HG03565 (cell line): Measurements from ENCODE around the gene TXLNB.

Experiments
- ATAC-seq: cut with Tn5 transposase; IDR thresholded peaks from one replicate; pipeline ENCODE4 v1.9.1; 2021; ENCODE audit warnings: mild to moderate bottlenecking, moderate library complexity; ENCODE audit not compliant: unreplicated experiment

TXLNB gene

GRCh38 chr6:139275279-139276055, 16.3 kb downstream of the TXLNB start:
- no peak for ATAC-seq

- ATAC-seq, result peak; percentile 83
These were observed 20.7 kb downstream of the TXLNB start for GRCh38 chr6:139271056-139271455.

- ATAC-seq, result no peak
These were observed 21.5 kb downstream of the TXLNB start for GRCh38 chr6:139270249-139270648.

GRCh38 chr6:139265512-139266190, 26.1 kb downstream of the TXLNB start:
- ATAC-seq, result no peak

- peak; percentile 93 for ATAC-seq
These were observed 29.1 kb downstream of the TXLNB start for GRCh38 chr6:139262519-139263300.

GRCh38 chr6:139257821-139258398, 33.9 kb downstream of the TXLNB start:
- ATAC-seq, result no peak

DNA sequence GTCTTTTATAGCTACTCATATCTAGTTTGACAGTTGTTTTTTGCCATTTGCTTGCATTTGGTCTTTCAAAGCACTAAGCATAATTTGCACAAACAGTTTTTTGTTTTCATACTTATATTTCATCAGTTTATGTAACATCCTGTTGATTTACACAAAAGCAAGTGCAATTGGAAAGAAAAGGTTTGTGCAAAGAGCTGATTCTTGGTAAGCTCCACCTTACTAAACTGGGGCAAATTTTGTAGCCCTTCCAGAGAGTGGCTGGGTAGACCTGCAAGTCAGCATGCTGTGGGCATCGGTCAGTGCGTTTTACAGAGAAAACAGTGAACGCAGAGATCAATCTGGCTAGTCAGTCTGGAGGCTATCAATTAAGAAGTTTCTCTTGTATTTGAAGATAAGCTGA, 34.5 kb downstream of the TXLNB start:
- no peak for ATAC-seq

DNA sequence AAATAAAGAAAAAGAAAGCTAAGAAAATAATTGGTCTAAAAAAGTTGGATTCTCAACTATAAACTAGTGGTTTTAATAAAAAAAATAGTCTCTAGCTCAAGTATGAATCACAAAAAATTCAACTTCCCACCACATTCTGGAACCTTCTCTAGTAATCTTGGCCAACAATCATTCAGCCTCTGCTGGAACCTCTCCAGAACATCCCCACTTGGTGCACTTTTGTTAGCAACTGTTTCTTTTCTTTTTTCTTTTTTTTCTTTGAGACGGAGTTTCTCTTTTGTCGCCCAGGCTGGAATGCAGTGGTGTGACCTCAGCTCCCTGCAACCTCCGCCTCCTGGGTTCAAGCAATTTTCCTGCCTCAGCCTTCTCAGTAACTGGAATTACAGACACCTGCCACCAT, 35.7 kb downstream of the TXLNB start:
- ATAC-seq, result no peak

DNA sequence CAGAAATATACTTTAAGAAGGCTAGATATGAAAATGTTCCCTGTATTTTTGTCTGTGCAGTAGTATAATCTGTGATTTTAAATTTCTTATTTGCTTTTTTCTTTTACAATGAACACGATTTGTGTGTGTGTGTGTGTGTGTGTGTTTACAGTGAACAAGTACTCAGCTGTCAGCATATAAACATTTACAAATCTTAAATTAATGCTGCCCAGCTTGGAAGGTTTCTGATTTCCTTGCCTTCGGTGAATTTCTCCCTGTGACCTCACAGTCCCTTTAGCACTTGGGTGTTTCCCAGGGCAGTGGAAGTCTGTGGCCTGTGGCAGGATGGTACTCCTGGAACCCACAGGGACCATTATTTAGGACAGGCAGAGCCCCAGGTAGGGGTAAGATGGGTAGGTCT, 37.6 kb downstream of the TXLNB start:
- ATAC-seq, result no peak

GRCh38 chr6:139253656-139254055, 38.1 kb downstream of the TXLNB start:
- no peak for ATAC-seq

DNA sequence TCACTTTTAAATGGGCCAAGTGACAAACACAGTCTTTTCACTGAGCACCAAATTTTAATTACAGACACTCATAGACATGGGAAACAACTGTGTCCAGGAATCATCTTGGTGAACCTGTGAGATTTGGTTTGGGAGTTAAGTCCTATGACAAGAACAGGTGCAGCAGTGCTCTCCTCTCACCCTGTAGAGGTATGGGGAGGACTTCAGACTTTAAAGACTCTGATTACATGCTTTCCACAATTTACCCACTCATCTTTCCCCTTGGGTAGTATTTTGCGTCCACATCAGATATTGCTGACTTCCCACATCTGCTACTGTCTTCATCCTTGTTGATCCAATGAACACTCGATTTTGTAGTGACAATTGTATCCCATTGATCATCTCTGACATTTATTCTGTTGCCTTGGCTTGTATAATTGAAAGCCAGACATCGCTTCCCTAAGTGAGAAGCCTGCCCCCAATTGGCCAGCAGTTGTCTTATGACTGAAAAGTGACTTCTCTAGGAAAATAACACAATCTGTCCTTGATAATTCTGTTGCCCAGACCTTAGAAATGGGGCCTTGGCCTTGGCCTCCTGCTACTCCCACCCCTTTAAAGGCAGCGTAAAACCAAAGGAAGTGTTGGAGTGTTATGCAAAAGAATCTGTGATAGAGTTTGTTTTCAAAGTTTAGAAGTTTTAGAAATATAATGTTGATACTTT, 40.0 kb downstream of the TXLNB start:
- ATAC-seq, result no peak

- ATAC-seq, result peak; percentile 16
These were observed 40.6 kb downstream of the TXLNB start for GRCh38 chr6:139251045-139251690.

DNA sequence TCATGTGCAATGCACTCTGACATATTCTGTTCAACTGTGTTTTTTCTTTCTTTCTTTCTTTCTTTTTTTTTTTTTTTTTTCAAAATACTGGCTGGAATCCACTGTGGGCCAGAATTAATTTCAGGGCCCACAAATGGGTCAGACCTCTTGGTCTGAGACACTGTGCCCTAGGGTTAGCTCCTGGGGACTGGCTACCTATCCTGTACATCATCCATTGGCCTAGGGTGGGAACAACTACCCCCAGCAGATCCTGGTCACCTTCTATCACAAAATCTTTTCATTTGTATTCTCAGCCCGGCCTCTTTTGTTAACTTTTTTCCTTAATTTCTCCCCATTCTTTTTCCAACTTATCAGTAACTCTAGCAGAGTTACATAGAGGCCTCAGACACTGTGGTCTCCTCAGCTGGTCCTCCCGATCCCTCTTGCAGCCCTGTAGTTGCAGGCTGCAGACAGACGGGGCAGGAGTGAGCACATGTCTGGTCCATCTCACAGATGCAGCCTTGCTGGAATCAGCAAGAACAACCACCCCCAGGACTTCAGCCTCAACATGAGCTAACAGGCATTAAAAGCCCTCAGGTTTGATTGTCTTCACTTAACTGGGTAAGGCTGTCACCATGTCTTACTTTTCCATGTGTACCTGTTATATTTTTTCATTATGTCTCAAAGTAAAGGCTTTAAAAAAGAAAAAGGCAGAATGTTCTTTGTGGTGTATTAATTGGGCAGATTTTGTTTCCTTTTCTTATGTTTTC, 41.3 kb downstream of the TXLNB start:
- ATAC-seq, result peak; percentile 98

DNA sequence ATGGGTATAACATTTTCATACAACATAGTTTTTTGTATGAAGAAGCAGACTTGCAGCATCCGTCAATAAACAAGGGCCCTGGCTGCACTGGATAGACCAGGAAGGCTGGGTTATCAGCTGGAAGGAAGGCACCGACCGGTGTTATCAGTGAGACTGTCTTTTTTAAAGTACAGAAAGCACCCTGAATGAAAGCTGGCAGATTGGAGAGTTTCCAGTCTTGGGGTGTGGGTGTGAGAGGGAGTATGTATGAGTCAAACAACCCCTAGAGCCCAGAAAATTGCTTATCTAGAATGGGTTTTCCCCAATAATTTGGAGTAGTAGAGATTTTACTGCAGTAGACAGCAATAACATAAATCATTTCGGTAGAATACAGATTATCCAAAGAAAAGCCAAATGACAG, 42.4 kb downstream of the TXLNB start:
- ATAC-seq, result no peak

GRCh38 chr6:139248911-139249310, 42.9 kb downstream of the TXLNB start:
- ATAC-seq, result no peak

DNA sequence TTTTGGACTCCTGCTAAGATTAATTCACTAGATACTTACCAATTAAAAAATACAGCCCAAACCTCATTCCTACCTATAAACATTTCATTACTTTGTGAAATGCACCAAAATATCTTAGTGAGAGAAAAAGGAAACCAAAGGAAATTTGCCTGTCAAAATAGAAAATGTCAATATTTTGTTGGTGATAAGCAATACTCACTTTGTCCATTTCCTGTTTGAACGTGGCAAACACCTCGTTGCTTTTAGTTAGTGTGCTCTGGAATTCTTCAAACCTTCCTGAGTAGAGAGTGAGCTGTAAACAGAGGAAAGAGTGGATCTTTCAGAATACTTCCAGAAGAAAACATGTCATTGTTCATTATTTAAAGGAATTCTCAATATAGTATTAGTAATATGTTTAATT, 44.2 kb downstream of the TXLNB start:
- no peak for ATAC-seq

- ATAC-seq, result no peak
These were observed 48.3 kb downstream of the TXLNB start for GRCh38 chr6:139243536-139243935.

DNA sequence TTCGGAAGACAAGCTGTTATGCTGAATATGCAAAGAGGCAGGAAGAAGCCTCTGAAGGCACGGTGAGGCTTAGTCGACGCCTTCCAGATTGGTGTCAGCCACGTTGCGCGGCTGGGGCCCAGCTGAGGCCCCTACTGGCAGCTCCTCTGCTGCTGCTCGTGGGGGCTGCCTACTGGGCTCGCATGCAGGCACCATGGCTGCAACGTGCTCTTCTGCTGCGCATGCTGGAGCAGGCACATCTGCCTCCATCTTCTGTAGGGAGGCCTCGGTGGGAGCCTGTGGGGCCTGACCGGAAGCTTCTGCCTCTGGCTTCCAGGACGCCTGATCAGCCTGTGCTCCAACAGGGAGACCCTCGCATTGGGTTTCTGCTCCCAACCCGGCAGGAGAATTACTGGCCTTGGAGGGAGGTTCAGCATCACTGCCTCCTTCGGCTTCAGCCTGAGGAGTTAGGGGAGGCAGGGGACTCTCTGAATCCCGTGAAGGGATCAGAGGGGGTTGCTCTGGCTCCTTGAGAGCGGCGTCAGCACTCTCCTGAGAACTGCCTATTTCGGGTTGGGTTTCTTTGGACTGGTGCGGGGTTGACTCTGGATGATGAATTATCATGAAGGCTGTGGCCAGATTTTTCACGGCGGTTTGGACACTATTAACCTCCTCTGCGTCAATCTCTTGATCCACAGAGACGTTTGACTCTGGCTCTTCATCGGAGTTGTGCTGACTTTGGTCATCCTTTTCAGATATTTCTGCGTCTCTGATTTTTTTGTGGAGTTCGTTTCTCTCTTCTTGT, 49.1 kb downstream of the TXLNB start:
- no peak for ATAC-seq
